Endothelial cell of umbilical vein (primary cell): ENCODE data around the gene AZU1.

Source experiments
- EZH2 ChIP-seq: IDR thresholded peaks from 2 replicates; pipeline ENCODE4 v1.6.1; 2012; ENCODE audit warnings: borderline replicate concordance, low read depth, mild to moderate bottlenecking, moderate library complexity, low read length, inconsistent platforms; ENCODE audit not compliant: severe bottlenecking
- FOS ChIP-seq: IDR thresholded peaks from 2 replicates; pipeline ENCODE4 v1.6.1; 2011; ENCODE audit warnings: mild to moderate bottlenecking, low read length, moderate library complexity, borderline replicate concordance; ENCODE audit not compliant: insufficient read depth
- MYC ChIP-seq: IDR thresholded peaks from one replicate; pipeline ENCODE4 v1.6.1; 2011; ENCODE audit warnings: mild to moderate bottlenecking, low read depth, low read length
- POLR2A ChIP-seq: IDR thresholded peaks from 2 replicates; pipeline ENCODE4 v1.6.1; 2012; ENCODE audit warnings: low read depth, mild to moderate bottlenecking, control low read depth, low read length
- POLR2AphosphoS5 ChIP-seq: IDR thresholded peaks from 2 replicates; pipeline ENCODE4 v1.6.1; 2012; ENCODE audit warnings: low read depth, mild to moderate bottlenecking, control low read depth, low read length, moderate library complexity; ENCODE audit not compliant: insufficient read depth
- TF ChIP-seq, protein P1 (sequence below), 2 donors: IDR thresholded peaks; 1 replicate in 1 of 2; 2 replicates in 1 of 2; pipeline ENCODE4 v1.5.1; 2011; ENCODE audit warnings: low read length in 2 of 2, mild to moderate bottlenecking in 2 of 2, moderate library complexity in 2 of 2, control low read depth in 1 of 2, inconsistent platforms in 1 of 2, low read depth in 1 of 2; ENCODE audit not compliant: insufficient read depth in 1 of 2; ENCODE audit errors: extremely low read depth in 1 of 2
- TF ChIP-seq, protein P2 (sequence below): IDR thresholded peaks from 2 replicates; pipeline ENCODE4 v1.6.1; 2011; ENCODE audit not compliant: insufficient read depth, insufficient read length

DNA sequence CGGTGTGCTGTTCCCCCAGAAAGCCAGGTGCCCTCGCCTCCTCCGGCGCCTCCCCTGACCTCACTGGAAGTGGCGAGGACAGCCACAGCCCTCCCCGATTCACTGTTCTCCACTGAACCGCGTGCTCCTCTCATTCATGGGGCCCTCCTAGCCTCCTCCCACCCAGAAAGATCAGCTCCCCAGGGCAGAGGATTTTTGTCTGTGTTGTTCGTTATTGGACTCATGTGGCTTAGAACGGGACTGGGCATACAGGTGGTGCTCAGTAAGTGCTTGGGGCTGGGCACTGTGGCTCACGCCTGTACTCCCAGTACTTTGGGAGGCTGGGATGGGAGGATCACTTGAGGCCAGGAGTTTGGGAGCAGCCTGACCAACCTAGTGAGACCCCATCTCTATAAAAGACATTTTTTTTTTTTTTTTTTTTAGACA is 16.9 kb downstream of the AZU1 start:
- TF ChIP-seq, protein P1, sequence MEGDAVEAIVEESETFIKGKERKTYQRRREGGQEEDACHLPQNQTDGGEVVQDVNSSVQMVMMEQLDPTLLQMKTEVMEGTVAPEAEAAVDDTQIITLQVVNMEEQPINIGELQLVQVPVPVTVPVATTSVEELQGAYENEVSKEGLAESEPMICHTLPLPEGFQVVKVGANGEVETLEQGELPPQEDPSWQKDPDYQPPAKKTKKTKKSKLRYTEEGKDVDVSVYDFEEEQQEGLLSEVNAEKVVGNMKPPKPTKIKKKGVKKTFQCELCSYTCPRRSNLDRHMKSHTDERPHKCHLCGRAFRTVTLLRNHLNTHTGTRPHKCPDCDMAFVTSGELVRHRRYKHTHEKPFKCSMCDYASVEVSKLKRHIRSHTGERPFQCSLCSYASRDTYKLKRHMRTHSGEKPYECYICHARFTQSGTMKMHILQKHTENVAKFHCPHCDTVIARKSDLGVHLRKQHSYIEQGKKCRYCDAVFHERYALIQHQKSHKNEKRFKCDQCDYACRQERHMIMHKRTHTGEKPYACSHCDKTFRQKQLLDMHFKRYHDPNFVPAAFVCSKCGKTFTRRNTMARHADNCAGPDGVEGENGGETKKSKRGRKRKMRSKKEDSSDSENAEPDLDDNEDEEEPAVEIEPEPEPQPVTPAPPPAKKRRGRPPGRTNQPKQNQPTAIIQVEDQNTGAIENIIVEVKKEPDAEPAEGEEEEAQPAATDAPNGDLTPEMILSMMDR (IDR thresholded peaks at IDR 0.05; ENCODE audit: extremely low read depth in 1 of 2, insufficient read depth in 1 of 2, low read depth in 1 of 2, low read length in 2 of 2), result no peak
- TF ChIP-seq EZH2, result no peak
- no peak for TF ChIP-seq MYC
- TF ChIP-seq POLR2AphosphoS5, result no peak
- TF ChIP-seq POLR2A, result no peak
- no peak for TF ChIP-seq FOS
- TF ChIP-seq, protein P2, sequence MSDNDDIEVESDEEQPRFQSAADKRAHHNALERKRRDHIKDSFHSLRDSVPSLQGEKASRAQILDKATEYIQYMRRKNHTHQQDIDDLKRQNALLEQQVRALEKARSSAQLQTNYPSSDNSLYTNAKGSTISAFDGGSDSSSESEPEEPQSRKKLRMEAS, result no peak
